Neural cell (in vitro differentiated cells): ENCODE data around the gene EEF2K. TPM values are rescaled to one million over a fixed set of nuclear protein-coding genes. Genes with fewer than 3 reads are reported as not detected.

Source experiments
- H2AFZ ChIP-seq: fragments of 200-600, 300-800 bp; sonication (generic), shearing (Covaris generic); 2 replicates; pipeline ENCODE4 v1.6.0; 2014; ENCODE audit warnings: low read depth, mild to moderate bottlenecking, antibody characterized with exemption, low read length, moderate library complexity
- H3F3A ChIP-seq: fragments of 200-600 bp; shearing (Covaris generic); 2 replicates; pipeline ENCODE4 v1.6.1; 2016; ENCODE audit warnings: mild to moderate bottlenecking, moderate library complexity, mixed read lengths, antibody characterized with exemption, low read length; ENCODE audit not compliant: insufficient read depth, poor library complexity, severe bottlenecking
- H3K27ac ChIP-seq: fragments of 200-600, 300-800 bp; sonication (generic), shearing (Covaris generic); 2 replicates; pipeline ENCODE4 v1.5.1; 2014; ENCODE audit warnings: mild to moderate bottlenecking, low read length, moderate library complexity
- H3K27me3 ChIP-seq: fragments of 300-800, 200-600 bp; sonication (generic), shearing (Covaris generic); 2 replicates; pipeline ENCODE4 v1.6.0; 2014; ENCODE audit warnings: mild to moderate bottlenecking, low read depth, low read length, moderate library complexity; ENCODE audit not compliant: insufficient read depth
- H3K36me3 ChIP-seq: fragments of 300-800, 200-600 bp; sonication (generic), shearing (Covaris generic); 2 replicates; pipeline ENCODE4 v1.5.1; 2014; ENCODE audit warnings: mild to moderate bottlenecking, antibody characterized with exemption, low read length, moderate library complexity; ENCODE audit not compliant: insufficient read depth
- H3K4me2 ChIP-seq: fragments of 300-800, 200-600 bp; sonication (generic), shearing (Covaris generic); 2 replicates; pipeline ENCODE4 v1.6.0; 2014; ENCODE audit warnings: mild to moderate bottlenecking, low read length
- H3K4me3 ChIP-seq: fragments of 300-800, 200-600 bp; sonication (generic), shearing (Covaris generic); 2 replicates; pipeline ENCODE4 v1.5.1; 2014; ENCODE audit warnings: mild to moderate bottlenecking, low read length, moderate library complexity
- H3K79me2 ChIP-seq: fragments of 200-600 bp; shearing (Covaris generic); replicated peaks from 2 replicates; pipeline ENCODE4 v1.6.0; 2014; ENCODE audit warnings: mild to moderate bottlenecking, low read length, moderate library complexity; ENCODE audit not compliant: insufficient read depth
- H3K9ac ChIP-seq: fragments of 300-800, 200-600 bp; sonication (generic), shearing (Covaris generic); 2 replicates; pipeline ENCODE4 v1.6.1; 2016; ENCODE audit warnings: mild to moderate bottlenecking, low read length, mixed read lengths
- H3K9me2 ChIP-seq: fragments of 200-600 bp; shearing (Covaris generic); 2 replicates; pipeline ENCODE4 v1.6.1; 2016; ENCODE audit warnings: mild to moderate bottlenecking, low read length, mixed read lengths; ENCODE audit not compliant: insufficient read depth
- H3K9me3 ChIP-seq: fragments of 200-600, 300-800 bp; sonication (generic), shearing (Covaris generic); 2 replicates; pipeline ENCODE4 v1.6.1; 2016; ENCODE audit warnings: mild to moderate bottlenecking, mixed run types, low read length, moderate library complexity, mixed read lengths
- H4K20me1 ChIP-seq: fragments of 200-600 bp; shearing (Covaris generic); 2 replicates; pipeline ENCODE4 v1.6.1; 2016; ENCODE audit warnings: mild to moderate bottlenecking, mixed run types; ENCODE audit not compliant: insufficient read depth
- EP300 ChIP-seq: fragments of 450-650 bp; conservative IDR thresholded peaks from 2 replicates; pipeline ENCODE4 v1.6.1; 2014; ENCODE audit warnings: antibody characterized with exemption, mild to moderate bottlenecking, moderate library complexity; ENCODE audit not compliant: poor library complexity, severe bottlenecking
- EZH2 ChIP-seq: fragments of 200-600, 300-800 bp; shearing (Covaris generic), sonication (generic); IDR thresholded peaks from 2 replicates; pipeline ENCODE4 v1.6.1; 2014; ENCODE audit warnings: antibody characterized with exemption, low read length, borderline replicate concordance, mild to moderate bottlenecking; ENCODE audit not compliant: insufficient read depth, poor library complexity, severe bottlenecking
- MXI1 ChIP-seq: fragments of 450-650 bp; conservative IDR thresholded peaks from 2 replicates; pipeline ENCODE4 v1.6.1; 2014; ENCODE audit warnings: antibody characterized with exemption, mild to moderate bottlenecking; ENCODE audit not compliant: poor library complexity, severe bottlenecking
- POLR2AphosphoS5 ChIP-seq: IDR thresholded peaks from 2 replicates; pipeline ENCODE4 v1.6.1; 2012
- RAD21 ChIP-seq: fragments of 450-650 bp; conservative IDR thresholded peaks from 2 replicates; pipeline ENCODE4 v1.6.1; 2014; ENCODE audit warnings: antibody characterized with exemption, mild to moderate bottlenecking, moderate library complexity
- SMC3 ChIP-seq: fragments of 450-650 bp; conservative IDR thresholded peaks from 2 replicates; pipeline ENCODE4 v1.6.1; 2014; ENCODE audit warnings: antibody characterized with exemption, mild to moderate bottlenecking, moderate library complexity; ENCODE audit not compliant: poor library complexity
- TAF1 ChIP-seq: IDR thresholded peaks from 2 replicates; pipeline ENCODE4 v1.6.1; 2012; ENCODE audit warnings: low read depth
- polyA plus RNA-seq: library from polyadenylated mRNA; depleted of rRNA; stranded (reverse); fragments of >200 nt; gene quantifications from 2 replicates; pipeline ENCODE4 v1.2.3, GENCODE V29; 2014
- TF ChIP-seq, protein P1 (sequence below): fragments of 450-650 bp; IDR thresholded peaks from 2 replicates; pipeline ENCODE4 v1.5.1; 2014; ENCODE audit warnings: antibody characterized with exemption, mild to moderate bottlenecking, moderate library complexity; ENCODE audit not compliant: poor library complexity, severe bottlenecking
- TF ChIP-seq, protein P2 (sequence below): IDR thresholded peaks from 2 replicates; pipeline ENCODE4 v1.6.1; 2012; ENCODE audit warnings: borderline replicate concordance

EEF2K gene
- polyA plus RNA-seq, 1 donor from 2014 or later = 7.2 TPM

DNA sequence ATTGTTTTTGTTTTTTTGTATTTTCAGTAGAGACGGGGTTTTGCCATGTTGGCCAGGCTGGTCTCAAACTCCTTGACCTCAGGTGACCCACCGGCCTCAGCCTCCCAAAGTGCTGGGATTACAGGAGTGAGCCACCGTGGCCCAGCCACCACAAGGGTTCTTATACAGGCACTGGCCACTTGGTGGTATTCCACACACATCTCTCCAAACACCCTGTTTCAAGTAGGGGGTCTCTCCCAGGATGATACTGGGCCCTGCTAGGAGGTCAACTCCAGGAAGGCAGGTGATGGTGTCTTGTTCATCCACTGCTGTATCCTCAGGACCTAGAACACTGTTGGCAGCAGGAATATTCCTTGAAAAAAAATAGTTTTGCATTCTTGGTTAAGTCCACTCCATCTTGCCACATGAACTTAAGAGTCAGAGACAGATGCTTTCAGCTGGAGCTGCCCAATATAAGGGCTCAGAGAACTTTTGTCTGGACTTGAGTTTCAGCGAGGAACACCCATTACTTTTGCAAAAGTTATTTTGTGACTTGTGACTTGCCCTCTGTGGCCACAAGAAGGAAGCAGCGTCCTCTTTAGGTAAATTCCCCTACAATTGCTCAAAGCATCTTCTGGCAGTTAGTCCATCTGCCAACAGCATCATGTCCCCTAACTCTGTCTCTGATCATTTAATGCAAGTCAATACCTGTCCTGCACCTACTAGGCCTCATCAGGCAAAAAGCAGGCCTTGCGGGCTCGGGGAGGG is 7.4 kb upstream of the EEF2K start:
- Histone ChIP-seq H3K4me2 (no peak overlapping the region), H3K9me2 (no peaks in the 10 kb centered on the region), H3K9me3 (no peaks in the 10 kb centered on the region), H3K36me3 (no peaks in the 10 kb centered on the region), H3K9ac (no peak overlapping the region), H2AFZ (no peak overlapping the region), H4K20me1 (no peaks in the 10 kb centered on the region), H3K79me2 (no peaks in the 10 kb centered on the region), H3K4me3 (no peak overlapping the region), H3K27me3 (no peaks in the 10 kb centered on the region), H3F3A (no peaks in the 10 kb centered on the region), H3K27ac (no peak overlapping the region)
- TF ChIP-seq TAF1 (no peak), POLR2AphosphoS5 (no peak), EZH2 (no peak), RAD21 (no peak), MXI1 (no peak), SMC3 (no peak), EP300 (no peak)
- TF ChIP-seq, protein P1, sequence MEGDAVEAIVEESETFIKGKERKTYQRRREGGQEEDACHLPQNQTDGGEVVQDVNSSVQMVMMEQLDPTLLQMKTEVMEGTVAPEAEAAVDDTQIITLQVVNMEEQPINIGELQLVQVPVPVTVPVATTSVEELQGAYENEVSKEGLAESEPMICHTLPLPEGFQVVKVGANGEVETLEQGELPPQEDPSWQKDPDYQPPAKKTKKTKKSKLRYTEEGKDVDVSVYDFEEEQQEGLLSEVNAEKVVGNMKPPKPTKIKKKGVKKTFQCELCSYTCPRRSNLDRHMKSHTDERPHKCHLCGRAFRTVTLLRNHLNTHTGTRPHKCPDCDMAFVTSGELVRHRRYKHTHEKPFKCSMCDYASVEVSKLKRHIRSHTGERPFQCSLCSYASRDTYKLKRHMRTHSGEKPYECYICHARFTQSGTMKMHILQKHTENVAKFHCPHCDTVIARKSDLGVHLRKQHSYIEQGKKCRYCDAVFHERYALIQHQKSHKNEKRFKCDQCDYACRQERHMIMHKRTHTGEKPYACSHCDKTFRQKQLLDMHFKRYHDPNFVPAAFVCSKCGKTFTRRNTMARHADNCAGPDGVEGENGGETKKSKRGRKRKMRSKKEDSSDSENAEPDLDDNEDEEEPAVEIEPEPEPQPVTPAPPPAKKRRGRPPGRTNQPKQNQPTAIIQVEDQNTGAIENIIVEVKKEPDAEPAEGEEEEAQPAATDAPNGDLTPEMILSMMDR = no peak
- TF ChIP-seq, protein P2, sequence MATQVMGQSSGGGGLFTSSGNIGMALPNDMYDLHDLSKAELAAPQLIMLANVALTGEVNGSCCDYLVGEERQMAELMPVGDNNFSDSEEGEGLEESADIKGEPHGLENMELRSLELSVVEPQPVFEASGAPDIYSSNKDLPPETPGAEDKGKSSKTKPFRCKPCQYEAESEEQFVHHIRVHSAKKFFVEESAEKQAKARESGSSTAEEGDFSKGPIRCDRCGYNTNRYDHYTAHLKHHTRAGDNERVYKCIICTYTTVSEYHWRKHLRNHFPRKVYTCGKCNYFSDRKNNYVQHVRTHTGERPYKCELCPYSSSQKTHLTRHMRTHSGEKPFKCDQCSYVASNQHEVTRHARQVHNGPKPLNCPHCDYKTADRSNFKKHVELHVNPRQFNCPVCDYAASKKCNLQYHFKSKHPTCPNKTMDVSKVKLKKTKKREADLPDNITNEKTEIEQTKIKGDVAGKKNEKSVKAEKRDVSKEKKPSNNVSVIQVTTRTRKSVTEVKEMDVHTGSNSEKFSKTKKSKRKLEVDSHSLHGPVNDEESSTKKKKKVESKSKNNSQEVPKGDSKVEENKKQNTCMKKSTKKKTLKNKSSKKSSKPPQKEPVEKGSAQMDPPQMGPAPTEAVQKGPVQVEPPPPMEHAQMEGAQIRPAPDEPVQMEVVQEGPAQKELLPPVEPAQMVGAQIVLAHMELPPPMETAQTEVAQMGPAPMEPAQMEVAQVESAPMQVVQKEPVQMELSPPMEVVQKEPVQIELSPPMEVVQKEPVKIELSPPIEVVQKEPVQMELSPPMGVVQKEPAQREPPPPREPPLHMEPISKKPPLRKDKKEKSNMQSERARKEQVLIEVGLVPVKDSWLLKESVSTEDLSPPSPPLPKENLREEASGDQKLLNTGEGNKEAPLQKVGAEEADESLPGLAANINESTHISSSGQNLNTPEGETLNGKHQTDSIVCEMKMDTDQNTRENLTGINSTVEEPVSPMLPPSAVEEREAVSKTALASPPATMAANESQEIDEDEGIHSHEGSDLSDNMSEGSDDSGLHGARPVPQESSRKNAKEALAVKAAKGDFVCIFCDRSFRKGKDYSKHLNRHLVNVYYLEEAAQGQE = no peak

DNA sequence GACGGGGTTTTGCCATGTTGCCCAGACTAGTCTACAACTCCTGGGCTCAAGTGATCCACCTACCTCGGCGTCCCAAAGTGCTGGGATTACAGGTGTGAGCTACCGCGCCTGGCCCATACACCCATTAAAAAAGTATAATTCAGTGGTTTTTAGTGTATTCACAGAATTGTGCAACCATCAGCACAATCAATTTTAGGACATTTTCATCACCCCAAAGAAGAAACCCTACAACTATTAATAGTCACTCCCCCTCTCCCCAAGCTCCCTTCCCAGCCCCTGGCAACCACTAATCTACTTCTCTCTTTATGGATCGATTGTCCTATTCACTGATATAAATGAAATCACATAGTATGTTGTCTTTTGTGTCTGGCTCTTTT is 3.8 kb upstream of the EEF2K start:
- H3K36me3 ChIP-seq = no peaks in the 10 kb centered on the region
- H3K4me2 ChIP-seq = no peak overlapping the region
- H3K4me3 ChIP-seq = no peak overlapping the region
- H3K9me2 ChIP-seq = no peaks in the 10 kb centered on the region
- no peaks in the 10 kb centered on the region for H3K27me3 ChIP-seq
- no peak overlapping the region for H2AFZ ChIP-seq
- no peaks in the 10 kb centered on the region for H3K79me2 ChIP-seq
- TF ChIP-seq MXI1 = no peak
- no peak for TF ChIP-seq TAF1
- H3K27ac ChIP-seq = no peak overlapping the region
- H3F3A ChIP-seq = no peaks in the 10 kb centered on the region
- no peak overlapping the region for H3K9ac ChIP-seq
- H4K20me1 ChIP-seq = no peaks in the 10 kb centered on the region
- H3K9me3 ChIP-seq = no peaks in the 10 kb centered on the region

DNA sequence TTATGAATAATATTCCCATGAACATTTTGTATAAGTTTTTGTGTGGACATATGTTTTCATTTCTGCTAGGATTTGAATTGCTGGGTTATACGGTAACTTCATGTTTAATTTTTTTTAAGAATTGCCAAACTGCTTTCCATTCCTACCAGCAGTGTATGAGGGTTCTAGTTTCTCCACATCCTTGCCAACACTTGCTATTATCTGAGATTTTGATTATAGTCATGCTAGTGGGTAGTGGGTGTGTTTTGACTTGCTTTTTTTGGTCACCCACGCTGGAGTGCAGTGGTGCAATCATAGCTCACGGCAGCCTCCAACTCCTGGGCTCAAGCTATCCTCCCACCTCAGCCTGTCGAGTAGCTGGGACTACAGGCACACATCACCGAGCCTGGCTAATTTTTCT is 3.0 kb upstream of the EEF2K start:
- Histone ChIP-seq H3K9me3 (no peaks in the 10 kb centered on the region), H3K36me3 (no peaks in the 10 kb centered on the region), H4K20me1 (no peaks in the 10 kb centered on the region), H3K79me2 (no peaks in the 10 kb centered on the region), H2AFZ (no peak overlapping the region), H3K9me2 (no peaks in the 10 kb centered on the region), H3K9ac (no peak overlapping the region), H3F3A (no peaks in the 10 kb centered on the region), H3K4me3 (no peak overlapping the region), H3K27me3 (no peaks in the 10 kb centered on the region), H3K4me2 (no peak overlapping the region), H3K27ac (no peak overlapping the region)
- TF ChIP-seq SMC3 = no peak
- TF ChIP-seq, protein P1 = no peak
- TF ChIP-seq EP300 = no peak
- no peak for TF ChIP-seq MXI1
- TF ChIP-seq TAF1 = no peak
- no peak for TF ChIP-seq EZH2
- no peak for TF ChIP-seq RAD21
- no peak for TF ChIP-seq POLR2AphosphoS5
- TF ChIP-seq, protein P2 = no peak
